ENCODE results near the gene LETM1.

LETM1 gene

DNA sequence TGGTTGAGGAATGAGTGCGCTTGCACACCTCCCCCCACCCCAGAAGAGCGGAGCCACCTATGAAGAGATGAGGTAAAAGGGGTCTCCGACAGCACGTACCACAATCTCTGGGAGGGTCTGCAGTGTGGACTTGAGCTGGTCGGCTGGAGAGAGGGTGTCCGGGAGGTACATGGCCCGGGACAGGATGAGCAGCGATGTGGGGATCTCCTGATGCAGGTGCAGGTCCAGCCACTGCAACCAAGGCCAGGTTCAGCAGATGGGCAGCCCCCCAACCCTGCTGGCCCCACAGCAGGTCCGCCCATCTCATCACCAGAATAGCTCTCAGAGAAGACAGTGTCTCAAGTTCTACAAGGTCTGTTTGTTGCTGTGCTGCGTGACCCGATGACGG lies 32.4 kb downstream of the LETM1 start:
- TF ChIP-seq, protein P1, sequence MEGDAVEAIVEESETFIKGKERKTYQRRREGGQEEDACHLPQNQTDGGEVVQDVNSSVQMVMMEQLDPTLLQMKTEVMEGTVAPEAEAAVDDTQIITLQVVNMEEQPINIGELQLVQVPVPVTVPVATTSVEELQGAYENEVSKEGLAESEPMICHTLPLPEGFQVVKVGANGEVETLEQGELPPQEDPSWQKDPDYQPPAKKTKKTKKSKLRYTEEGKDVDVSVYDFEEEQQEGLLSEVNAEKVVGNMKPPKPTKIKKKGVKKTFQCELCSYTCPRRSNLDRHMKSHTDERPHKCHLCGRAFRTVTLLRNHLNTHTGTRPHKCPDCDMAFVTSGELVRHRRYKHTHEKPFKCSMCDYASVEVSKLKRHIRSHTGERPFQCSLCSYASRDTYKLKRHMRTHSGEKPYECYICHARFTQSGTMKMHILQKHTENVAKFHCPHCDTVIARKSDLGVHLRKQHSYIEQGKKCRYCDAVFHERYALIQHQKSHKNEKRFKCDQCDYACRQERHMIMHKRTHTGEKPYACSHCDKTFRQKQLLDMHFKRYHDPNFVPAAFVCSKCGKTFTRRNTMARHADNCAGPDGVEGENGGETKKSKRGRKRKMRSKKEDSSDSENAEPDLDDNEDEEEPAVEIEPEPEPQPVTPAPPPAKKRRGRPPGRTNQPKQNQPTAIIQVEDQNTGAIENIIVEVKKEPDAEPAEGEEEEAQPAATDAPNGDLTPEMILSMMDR (IDR thresholded peaks at IDR 0.05; ENCODE audit: control insufficient read depth, insufficient read depth, low read depth, low read length, missing control alignments): no peak
- no peak for DNase-seq (ENCODE audit: low read depth)
- H3K4me3 ChIP-seq (ENCODE audit: control insufficient read depth, low read depth, low read length): no peak overlapping the region

DNA sequence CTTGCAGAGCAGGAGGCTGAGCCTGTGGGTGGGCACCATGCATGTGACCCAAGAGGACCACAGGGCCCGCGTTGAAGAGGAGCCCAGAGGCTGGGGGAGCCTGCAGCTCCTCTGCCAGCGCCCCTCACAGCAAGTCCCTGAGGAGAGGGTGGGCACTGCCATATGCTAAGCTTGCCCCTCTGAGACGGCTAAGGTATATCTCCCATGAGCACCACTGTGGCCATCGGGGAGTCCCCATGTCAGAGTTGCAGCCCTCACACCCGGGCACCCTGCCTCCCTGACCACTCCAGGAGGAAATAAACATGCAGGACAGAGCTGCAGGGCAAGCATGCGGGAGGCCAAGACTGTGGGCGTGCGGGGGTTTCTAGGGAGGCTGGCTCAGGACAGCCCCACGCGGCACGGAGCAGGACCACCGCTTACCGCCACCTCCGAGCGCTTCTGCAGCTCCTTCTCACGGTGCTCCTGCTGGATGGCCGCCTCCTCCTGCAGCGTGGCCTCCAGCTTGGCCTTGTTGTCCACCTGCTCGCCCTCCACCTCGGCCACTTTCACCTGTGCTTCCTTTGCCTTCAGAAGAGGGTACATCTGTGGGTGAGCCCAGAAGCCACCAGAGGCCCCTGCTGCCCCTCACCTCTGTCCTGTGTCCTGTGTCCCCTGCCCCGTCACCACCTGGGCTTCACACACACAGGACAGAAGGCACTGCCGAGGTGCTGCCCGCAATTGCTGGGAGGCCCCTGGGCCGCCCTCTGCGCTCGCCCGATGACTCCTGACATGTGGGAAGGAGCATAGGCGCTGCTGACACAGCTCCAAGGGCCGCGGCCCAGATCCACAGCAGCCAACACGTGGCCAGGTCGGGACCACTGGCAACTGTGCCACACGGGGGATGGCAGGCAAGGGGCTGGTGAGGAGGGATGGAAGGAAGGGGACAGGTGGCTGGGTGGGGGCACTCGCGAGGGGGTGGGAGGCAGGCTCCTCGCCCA lies 33.1 kb downstream of the LETM1 start:
- no peak for DNase-seq (ENCODE audit: low read depth)
- H3K4me3 ChIP-seq (ENCODE audit: control insufficient read depth, low read depth, low read length): no peak overlapping the region
- TF ChIP-seq, protein P1 (IDR thresholded peaks at IDR 0.05; ENCODE audit: control insufficient read depth, insufficient read depth, low read depth, low read length, missing control alignments): no peak

DNA sequence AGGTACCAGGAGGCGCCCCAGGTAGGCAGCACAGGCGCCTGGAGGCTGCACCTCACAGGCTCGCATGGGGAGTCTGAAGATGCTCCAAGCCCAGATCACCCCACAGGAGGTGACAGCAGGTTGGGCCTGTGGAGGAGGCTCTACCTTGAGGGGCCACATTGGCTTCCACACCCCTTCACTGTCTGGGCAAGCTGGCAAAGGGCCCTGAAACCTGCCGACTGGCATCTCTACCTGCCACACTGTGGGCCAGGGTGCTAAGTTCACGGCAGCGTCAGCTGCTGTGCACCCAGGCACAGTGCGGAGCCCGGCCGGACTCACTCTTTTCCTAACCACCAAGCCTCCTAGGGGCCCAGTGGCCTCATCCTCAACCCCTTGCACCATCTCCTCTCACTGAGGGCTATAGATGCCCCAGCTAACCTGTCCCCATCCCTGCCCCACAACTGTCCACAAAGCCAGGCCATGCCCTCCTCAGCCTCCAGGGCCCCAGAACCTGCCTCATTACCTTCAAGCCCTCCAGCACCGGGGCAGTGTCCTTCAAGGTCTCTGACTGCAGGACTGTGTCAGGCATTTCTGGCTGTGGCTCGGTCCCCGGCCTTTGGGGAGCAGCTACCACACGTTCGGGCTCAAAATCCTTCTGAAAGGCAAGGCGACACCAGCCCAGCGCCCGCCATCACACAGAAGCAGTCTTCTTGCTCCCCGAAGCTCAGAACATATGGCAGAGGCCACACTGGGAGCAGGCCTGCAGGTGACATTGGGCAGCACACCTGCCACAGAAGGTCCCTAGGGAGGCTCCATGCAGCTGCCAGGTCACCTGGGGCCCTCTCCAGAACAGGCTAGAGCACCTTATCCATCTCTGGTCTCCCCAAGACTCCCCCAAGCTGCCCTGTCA lies 34.0 kb downstream of the LETM1 start:
- H3K4me3 ChIP-seq (ENCODE audit: control insufficient read depth, low read depth, low read length): no peak overlapping the region
- no peak for DNase-seq (ENCODE audit: low read depth)
- TF ChIP-seq, protein P1 (IDR thresholded peaks at IDR 0.05; ENCODE audit: control insufficient read depth, insufficient read depth, low read depth, low read length, missing control alignments): no peak

- H3K4me3 ChIP-seq (ENCODE audit: control insufficient read depth, low read depth, low read length): no peak overlapping the region
- no peak for DNase-seq (ENCODE audit: low read depth)
- TF ChIP-seq, protein P1 (IDR thresholded peaks at IDR 0.05; ENCODE audit: control insufficient read depth, insufficient read depth, low read depth, low read length, missing control alignments): no peak
These were observed 36.1 kb downstream of the LETM1 start for GRCh38 chr4:1819816-1820215.

DNA sequence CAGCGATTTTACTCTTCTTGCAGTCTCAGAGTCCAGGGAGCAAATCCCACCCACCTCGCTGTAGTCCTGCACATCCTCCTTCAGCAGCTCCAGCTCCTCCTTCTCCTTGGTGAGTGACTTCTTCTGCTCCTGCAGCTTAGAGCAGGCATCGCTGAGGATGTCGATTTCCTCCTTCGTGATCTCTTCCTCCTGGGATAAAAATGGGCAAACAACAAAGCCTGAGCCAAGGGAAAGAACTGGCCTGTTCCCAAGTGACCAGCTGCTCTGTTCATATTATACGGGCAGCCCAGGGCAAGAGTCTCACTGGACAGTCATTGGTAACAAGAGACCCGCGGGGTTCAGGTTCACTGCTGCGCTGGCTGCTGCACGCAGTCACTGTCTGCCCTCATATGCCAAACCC lies 36.7 kb downstream of the LETM1 start:
- DNase-seq (ENCODE audit: low read depth): no peak
- TF ChIP-seq, protein P1 (IDR thresholded peaks at IDR 0.05; ENCODE audit: control insufficient read depth, insufficient read depth, low read depth, low read length, missing control alignments): no peak
- no peak overlapping the region for H3K4me3 ChIP-seq (ENCODE audit: control insufficient read depth, low read depth, low read length)

DNA sequence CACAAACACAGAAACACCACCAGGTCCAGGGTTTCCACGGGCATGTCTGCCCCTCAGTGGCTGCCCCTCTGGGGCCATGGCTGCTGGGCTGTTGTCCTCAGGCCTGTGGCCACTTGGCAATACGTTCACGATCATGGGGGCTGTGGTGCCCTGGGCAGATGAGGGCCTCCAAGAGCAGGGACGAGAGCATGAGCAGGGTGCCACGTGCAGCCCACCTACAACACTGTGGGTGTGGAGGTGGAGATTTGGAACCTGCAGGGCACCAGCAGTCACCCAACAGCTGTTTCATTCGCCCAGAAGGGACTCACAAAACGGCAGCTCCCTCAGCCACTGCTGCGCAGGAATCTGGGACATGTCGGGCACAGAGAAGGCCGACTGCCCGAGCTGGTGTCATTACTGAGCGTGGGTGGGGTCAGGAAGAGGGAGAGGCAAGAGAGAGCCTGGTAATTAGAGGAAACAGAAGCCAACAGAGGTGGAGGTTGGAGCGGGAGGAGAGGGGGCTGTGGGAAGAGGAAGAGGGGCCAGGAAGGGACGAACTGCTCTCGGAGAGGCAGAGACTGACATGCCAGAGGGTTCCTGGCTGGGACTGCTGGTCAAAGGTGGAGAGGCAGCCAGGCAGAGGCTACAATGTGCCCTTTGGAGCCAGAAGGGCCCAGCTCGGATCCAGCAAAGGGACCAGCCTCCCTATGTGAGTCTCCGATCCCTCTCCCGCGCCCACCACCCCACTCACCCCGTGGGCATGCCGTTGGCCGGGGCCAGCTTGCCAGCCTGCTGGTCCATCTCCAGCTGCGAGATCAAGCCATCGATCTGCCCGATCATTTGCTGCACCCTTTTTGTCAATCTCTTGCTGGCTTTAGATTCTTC lies 39.7 kb downstream of the LETM1 start:
- DNase-seq (ENCODE audit: low read depth): no peak
- TF ChIP-seq, protein P1 (IDR thresholded peaks at IDR 0.05; ENCODE audit: control insufficient read depth, insufficient read depth, low read depth, low read length, missing control alignments): no peak
- no peak overlapping the region for H3K4me3 ChIP-seq (ENCODE audit: control insufficient read depth, low read depth, low read length)

All from AG09309 (cell line).